HG03060 (cell line): ENCODE measurements around the gene AIG1.
"Not testable (repeated sequence)": the region's sequence is repeated elsewhere in the genome, so short reads cannot be mapped to it uniquely, and the experiment has no call there.

ENCODE experiments used
- ATAC-seq: cut with Tn5 transposase; IDR thresholded peaks from one replicate; pipeline ENCODE4 v1.9.1; 2021; ENCODE audit warnings: low read depth, moderate number of reproducible peaks; ENCODE audit not compliant: unreplicated experiment

AIG1 gene

DNA sequence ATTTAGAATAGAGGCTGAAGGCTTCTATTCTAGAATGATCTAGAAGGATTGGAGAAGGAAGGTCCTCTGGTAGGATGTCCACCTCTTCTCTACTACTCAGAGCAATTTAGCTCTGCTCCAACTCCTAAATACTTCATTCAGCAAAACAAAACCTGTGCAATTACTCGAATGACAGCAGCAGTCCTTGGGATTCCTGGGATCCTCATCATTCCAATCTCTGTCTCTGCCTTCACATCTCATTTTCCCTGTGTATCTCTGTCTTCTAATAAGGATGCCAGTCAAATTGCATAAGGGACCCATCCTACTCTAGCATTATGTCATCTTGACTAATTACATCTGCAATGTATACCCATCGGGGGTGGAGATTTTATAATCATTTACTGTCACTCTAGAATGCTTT is 5.5 kb upstream of the AIG1 start:
- ATAC-seq = no peak

DNA sequence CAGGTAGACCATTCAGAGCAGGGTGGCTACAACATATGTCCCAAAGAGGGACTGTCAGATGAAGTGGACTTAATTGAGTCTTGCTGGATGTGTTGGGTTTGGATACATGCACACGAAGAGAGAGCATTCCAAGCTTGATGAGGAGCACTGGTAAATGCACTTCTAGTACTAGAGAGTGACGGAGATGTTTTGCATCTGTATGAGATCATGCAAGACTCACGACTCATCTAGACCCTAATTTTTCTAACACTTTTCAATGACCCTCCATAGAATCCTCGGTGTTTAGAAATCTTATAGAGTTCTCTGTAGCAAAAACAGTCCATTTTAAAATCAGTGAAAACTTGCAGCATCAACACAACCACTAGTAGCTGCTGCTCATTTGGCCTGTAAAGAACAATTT is 4.8 kb upstream of the AIG1 start:
- ATAC-seq = no peak

DNA sequence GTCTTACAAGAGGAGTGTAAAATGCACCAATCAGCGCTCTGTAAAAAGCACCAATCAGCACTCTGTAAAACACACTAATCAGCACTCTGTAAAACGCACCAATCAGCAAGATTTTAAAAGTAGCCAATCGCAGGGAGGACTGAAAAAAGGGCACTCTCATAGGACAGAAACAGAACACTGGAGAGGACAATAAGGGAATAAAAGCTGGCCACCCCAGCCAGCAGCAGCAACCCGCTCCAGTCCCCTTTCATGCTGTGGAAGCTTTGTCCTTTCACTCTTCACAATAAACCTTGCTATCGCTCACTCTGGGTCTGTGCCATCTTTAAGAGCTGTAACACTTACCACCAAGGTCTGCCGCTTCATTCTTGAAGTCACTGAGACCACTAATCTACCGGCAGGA is 1.7 kb upstream of the AIG1 start:
- no peak for ATAC-seq

DNA sequence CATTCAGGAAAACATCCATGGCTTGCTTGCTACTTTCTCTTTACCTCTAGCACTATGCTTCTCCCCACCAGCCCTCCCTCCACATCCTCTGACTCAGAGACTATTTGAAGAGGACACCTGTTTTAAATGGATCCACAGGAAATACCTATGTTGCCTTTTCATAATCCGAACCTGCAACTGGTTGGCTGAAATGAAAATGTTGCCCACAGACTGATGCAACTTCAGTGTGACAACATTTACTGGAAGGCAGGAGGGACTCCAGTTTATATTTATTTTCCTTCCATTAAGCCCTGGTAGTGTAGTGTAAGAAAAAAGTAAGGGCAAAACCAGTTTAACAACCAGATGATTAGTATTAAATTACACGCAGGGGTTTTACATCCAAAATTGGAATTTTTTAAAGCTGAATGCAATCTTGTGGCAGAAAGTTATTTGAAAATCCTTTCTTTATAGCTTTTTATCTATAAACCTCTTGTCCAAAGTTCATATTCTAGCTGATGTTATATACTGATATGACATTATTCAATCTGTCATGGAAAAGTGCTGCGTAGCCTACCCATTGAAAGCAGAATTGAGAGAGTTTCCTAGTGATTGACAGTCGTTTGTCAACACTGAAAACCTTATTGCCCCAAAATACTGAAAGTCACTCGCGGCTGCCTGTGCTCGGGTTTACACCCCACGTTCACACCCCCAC is 881 bp upstream of the AIG1 start:
- no peak for ATAC-seq

DNA sequence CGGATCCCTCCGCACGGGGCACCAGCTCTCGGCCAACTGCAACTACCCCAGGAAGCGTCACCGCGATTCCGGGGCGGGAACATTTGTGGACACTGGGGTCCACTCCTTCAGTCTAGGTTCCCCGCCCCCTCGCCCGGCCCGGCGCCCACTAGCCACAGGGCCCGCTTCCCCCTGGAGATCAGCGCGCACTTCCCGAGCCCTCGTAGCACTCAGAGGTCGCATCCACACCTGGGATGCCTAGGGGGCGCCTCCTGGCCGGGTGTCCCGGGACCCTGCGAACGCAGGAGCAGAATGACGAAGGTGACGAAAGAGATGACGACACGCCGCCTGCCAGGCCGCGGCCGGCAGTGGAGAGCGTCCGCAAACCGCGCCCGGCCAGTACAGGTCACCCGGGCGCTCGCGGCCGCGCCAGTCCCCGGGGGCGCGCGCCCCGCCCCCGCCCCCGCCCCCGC is 309 bp upstream of the AIG1 start:
- ATAC-seq = peak; percentile 40

DNA sequence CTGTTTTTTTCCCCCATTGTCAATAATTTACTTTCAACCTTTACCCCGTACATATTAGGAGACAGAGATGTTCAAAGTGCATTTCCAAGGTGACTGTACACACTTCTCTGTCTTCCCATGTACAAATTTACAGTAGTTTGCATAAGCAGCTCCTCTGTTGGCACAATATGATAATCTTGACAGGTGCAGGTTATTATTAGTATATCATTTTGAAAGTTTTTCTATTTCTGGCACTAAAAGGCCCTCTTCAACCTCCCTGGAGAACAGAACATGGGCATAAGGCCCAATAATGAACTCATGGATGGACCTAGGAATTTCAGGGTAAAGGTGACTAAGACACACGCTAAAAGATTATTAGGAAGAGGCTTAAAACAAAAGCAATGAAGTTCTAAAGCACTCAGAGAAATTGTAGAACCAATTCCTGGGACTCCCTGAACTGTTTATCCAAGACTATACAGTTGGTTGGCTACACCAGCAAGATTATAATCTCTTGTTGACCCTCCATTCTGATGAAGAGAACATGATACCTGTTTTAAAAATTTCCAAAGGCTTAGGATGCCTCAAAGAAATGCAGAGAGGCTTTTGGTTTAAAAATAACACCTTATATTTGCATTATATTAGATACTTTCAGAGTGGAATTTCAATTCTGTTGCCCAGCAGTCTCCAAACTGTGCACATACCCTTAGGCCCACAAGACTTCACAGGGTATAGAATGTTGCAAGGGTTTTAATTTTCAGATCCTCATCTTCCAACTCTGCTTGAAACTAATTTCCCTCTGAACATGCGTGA is 1.1 kb downstream of the AIG1 start:
- no peak for ATAC-seq

DNA sequence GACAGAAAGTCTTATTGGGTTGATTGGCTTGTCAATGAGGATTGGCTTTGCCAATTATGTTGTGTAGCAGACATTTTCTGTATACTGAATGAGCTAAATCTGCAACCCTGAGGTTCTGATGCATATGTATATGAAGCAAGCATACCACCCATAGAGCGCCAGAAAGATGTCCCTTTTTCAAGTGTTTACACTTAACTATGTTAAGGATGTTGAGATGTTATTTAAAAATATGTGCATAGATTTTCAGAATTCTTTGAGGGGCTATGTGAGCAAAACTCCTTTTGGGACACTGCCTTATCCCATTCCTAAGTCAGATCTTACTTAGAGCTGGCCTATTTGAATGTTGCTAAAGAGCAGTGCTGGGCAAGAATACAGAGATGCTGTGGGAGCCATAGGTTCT is 1.9 kb downstream of the AIG1 start:
- ATAC-seq = no peak

DNA sequence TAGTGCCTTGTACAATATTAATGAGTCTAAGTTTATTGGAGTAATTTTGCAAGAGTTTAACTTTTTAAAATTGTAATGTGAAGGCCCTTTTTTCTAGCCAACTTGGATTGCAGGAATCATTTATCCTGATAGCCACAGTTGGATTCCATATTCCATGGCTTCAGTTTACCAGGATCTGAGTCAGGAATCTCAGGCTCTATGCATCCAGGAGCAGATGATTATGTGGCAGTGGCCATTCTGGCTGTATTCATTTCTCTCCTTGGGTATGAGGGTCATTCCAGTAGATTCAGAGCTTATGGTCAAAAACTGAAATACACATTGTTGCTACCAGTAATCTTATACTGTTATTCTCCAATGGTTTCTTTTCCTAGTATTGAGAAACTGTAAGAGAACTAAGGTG is 2.9 kb downstream of the AIG1 start:
- no peak for ATAC-seq

DNA sequence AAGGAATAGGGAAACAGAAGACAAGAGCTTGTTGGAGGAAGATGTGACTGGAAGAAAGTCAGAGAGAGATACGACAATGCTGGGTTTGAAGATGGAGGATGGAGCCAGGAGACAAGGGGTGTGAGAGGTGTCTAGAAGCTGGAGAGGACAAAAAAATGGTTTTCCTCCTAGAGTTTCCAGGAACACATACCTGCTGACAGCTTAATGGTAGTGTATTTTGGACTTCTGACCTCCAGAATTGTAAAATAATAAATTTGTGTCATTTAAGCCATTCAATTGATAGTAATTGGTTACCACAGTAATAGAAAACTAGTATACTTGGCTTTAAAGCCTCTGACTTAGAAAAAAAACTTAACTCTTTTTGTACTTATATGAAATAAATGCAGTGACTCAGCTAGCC is 3.6 kb downstream of the AIG1 start:
- no peak for ATAC-seq

DNA sequence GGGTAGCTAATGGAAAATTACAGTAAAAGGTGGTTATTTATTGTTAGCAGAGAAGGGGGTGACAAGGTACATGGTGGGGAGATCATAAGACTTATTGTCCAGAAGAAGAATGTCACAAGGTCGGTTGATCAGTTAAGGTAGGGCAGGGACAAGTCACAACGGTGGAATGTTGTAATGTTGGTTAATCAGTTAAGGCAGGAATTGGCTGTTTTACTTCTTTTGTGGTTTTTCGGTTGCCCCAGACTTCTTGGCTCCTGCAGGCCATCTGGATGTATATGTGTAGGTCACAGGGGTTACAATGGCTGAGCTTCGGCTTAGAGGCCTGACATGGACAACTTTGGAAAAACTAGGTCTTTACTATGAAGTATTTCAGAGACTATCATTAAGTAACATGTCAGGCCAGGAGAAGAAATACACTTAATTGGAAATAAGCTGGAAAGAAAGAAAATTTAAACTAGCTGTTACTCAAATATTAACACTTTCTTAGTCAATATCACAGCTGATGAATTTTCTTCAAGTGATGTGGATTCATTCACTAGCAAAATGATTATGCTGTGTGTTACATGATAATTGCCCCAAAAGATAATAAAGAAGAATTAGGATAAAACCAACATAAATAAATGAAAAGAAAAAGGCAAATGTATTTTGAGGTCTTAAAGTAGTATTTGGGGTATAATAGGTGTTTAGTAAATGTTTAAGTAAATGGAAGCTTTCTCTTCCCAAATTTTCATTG is 4.4 kb downstream of the AIG1 start:
- no peak for ATAC-seq

DNA sequence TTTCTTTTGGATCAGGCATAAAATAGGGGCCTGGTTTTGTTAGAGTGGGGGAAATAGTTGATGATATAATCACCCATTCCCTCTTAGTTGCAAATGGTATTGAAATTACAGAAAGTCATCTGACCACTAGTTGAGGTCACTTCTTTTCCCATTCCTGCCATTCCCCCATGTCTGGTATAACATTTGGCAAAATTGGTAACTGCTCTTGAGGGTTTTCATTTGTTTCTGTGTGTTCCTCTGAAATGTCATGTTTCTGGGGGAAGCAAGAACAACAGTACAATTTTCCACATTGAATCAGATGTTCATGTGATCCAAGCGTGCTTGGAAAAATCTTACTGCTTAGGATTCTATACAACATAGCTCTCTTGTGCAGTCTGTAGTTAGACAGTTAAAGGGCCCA is 7.3 kb downstream of the AIG1 start:
- no peak for ATAC-seq

DNA sequence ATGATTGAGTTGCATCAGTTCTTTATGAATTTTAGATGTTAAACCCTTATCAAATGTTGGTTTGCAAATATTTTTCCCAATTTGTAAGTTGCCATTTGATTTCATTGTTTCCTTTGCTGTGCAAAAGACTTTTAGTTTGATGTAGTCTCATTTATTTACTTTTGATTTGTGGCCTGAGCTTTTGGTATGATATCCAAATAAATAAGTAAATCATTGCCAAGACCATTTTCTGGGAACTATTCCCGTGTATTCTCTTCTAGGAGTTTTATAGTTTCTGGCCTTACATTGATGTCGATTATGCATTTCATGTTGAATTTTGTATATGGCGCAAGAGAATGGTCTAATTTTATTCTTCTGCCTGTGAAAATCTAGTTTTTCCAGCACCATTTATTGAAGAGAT is 13.4 kb downstream of the AIG1 start:
- no peak for ATAC-seq

DNA sequence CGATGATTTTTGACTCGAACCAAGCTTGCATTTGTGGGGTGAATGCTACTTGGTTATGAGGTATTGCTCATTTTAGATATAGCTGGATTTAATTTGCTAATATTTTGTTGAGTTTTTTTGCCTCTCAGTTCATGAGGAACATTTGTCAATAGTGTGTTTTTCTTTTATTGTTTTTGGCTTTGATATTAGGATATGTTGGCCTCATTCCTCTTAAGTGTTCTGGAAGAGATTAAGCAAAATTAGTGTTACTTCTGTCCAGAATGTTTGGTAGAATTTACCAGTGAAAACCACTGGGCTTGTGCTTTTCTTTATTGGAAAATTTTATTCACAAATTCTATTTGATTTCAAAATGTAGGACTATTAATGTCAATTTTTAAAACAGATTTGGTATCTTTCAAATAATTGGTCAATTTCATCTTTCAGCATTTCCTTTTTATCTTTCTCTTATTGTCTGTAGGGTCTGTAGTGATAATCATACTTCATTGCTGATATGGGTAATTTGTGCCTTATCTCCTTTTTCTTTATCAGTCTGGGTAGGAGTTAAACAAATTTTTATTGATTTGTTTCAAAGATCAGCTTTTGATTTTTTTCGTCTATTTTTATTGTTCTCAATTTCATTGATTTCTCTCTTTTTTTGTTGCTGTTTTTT is 14.1 kb downstream of the AIG1 start:
- no peak for ATAC-seq

DNA sequence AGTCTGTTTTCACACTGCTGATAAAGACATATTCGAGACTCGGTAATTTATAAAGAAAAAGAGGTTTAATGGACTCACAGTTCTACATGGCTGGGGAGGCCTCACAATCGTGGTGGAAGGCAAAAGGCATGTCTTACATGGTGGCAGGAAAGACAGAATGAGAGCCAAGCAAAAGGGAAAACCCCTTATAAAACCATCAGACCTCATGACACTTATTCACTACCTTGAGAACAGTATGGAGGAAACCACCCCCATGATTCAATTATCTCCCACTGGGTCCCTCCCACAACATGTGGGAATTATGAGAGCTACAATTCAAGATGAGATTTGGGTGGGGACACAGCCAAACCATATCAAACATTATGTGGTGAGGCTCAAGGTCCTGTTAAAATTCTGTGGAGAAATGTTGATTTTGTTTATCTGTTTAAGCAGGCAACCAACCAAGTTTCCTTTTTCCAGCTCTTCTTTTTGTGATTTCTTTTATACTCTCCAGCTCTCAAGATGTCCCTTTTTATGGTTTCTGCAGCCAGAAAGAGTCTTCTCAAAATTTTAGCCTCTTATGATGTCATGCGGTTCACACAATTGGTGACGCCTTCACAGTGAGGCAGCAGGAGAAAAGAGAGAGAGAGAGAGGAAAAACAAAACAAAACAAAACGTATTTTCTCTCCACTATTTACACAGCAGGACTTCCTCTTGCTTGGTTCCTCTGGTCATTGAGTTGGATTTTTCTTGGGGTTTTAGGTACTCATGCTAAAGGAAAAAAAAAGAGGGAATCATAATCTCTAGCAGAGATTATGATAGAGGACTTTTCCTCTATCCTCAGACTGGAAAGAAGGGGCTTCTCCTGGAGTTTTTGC is 18.0 kb downstream of the AIG1 start:
- ATAC-seq = no peak

DNA sequence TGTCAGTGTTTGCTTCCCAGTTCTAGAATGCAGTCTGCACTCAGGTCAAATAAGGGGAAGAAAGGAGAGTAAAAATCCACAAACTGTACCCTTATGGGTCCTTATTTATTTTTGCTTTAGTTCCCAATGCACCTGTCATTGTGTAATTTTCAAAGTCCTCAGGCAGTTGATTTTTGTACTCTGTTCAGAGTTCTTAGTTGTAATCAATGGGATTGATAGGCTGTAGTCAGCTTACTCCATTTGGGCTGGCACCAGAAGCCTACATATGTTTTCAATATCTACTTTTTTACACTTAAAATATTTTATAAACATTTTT is 18.6 kb downstream of the AIG1 start:
- ATAC-seq = no peak

DNA sequence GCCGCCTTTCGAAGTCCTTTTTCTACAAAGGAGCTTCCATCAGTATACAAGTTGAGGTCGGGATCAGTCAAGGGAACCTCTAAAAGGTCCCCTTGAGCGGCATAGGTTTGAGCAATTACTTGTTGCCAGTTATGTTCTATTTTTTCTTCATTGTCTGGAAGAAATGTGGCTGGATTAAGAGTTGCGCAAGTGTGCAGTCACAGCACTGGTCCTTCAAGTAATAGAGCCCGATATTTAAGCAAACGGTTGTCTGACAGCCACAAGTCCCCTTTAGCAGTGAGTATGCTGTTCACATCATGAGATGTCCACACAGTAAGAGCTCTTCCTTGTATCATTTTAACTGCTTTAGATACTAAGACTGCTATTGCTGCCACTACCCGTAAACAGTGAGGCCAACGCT is 21.6 kb downstream of the AIG1 start:
- not testable (repeated sequence) for ATAC-seq

DNA sequence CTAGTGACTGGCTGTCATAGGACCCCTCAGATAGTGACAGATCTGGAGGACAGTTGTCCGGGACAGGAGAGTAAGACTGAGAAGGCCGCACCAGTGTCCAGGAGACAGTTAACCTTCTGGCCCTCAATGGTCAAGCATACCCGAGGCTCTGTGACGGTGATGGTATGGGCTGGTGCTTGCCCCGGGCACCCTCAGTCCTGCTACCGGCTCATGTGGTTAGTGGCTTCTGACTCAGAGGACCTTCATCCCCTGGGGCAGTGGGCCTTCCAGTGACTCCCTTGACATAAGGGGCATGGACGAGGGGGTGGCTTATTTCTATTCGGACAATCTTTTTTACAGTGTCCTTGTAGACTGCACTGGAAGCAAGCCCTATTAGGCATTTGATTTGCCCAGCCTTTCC is 23.3 kb downstream of the AIG1 start:
- ATAC-seq = not testable (repeated sequence)

DNA sequence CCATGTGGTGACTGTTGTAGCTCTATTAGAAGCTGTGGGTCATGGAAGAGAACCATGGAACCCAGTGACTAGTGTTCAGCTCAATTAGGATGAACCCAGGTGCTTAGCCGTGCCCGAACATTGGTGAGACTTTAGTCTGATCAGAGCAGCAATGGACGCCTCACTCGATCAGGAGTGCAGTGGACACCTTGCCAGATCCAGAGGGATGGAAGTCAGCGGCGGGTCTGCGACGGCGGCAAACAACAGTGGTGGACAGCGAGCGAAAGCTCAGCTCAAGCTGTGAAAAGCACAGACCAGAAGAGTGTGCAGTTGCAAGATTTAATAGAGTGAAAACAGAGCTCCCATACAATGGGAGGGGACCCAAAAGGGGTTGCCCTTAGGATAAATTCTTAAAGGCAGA is 26.6 kb downstream of the AIG1 start:
- ATAC-seq = not testable (repeated sequence)

DNA sequence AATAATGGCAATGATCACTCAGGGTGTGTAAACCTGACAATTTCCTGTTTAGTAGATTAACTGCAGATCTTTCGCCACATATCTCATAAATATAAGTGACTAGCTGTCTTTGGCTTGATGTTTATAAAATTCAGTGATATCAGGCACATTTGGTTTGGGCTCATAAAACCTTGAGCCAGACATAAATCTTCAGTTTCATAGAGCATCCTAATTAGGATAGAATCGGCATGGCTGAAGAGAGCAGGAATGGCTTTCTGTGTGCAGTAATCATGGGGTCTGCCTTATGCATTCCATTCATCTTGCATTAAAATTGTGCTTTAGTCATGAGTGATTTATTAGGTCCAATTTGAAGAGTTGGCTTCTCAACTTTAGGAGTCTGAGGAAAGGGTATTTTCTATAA is 27.2 kb downstream of the AIG1 start:
- no peak for ATAC-seq

DNA sequence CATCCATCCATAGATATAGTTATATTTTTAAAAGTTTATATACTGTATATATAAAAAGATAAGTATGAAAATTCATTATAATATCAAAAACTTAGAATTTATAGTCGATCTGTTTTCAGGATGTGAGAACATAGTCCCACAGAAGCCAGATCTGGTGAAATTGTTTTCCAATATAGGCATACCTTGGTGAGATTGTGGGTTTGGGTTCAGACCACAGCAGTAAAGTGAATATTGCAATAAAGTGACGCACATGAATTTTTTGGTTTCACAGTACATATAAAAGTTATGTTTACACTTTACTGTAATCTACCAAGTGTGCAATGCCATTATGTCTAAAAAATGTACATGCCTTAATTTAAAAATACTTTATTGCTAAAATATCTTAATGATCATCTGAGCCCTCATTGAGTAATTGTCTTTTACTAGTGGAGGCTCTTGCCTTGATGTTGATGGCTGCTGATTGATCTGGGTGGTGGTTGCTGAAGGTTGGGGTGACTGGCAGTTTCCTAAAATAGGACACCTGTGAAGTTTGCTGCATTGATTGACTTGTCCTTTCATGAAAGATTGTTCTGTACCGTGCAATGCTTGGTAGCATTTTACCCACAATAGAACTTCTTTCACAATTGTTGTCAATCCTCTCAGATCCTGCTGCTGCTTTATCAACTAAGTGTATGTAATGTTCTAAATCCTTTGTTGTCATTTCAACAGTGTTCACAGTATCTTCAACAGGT is 29.8 kb downstream of the AIG1 start:
- no peak for ATAC-seq
